ENCODE measurements around the gene KRTAP10-8.

GRCh38 chr21:44575307-44576024 is 36.4 kb upstream of the KRTAP10-8 start:
- TF ChIP-seq EZH2phosphoT487 (IDR thresholded peaks at IDR 0.05; ENCODE audit: unreplicated experiment) (no peak), CTCF (conservative IDR thresholded peaks at IDR 0.05; ENCODE audit: low read depth in 2 of 2) (no peak), EZH2 (IDR thresholded peaks at IDR 0.05; ENCODE audit: low read depth, unreplicated experiment) (no peak), JUNB (IDR thresholded peaks at IDR 0.05; ENCODE audit: unreplicated experiment) (no peak), REST (IDR thresholded peaks at IDR 0.05; ENCODE audit: unreplicated experiment) (no peak), POLR2AphosphoS5 (IDR thresholded peaks at IDR 0.05; ENCODE audit: low read depth) (no peak), CREB1 (CRISPR knock-in tag; IDR thresholded peaks at IDR 0.05; ENCODE audit: low read depth) (no peak), ETS1 (IDR thresholded peaks at IDR 0.05) (no peak), ZNF114 (CRISPR knock-in tag; IDR thresholded peaks at IDR 0.05) (no peak), ZNF462 (CRISPR knock-in tag; IDR thresholded peaks at IDR 0.05) (no peak), ZNF331 (CRISPR knock-in tag; IDR thresholded peaks at IDR 0.05; ENCODE audit: low read depth) (no peak), STAT1 (IDR thresholded peaks at IDR 0.05; ENCODE audit: unreplicated experiment) (no peak)
